Natural killer cell treated with Interleukin-12 subunit alpha and Interleukin-12 subunit beta and Interleukin-15 and Interleukin-18, amount 100 ng/mL, for 72 hours (primary cell): ENCODE measurements around the gene RPL22. TPM values are rescaled to one million over a fixed set of nuclear protein-coding genes. Genes with fewer than 3 reads are reported as not detected.
A peak's percentile ranks its signal among the peaks of the same experiment; 100 is the strongest.

Experiments used
- ATAC-seq, 2 donors: fragments of 150-1000 bp; cut with Tn5 transposase in 1 of 2; sonication (Bioruptor Pico), chemical (Tn5 transposase) in 1 of 2; 2 replicates each; pipeline ENCODE4 v1.10.0; 2021
- DNase-seq: peaks from one replicate; pipeline ENCODE4 v3.0.0; 2022; ENCODE audit warnings: low spot score
- H3K27ac Mint-ChIP-seq, 2 donors: 1 replicate in 1 of 2; 2 replicates in 1 of 2; pipeline ENCODE4 v1.8.0; 2022; ENCODE audit warnings: mixed read lengths in 2 of 2, mild to moderate bottlenecking in 1 of 2, moderate library complexity in 1 of 2
- H3K27me3 Mint-ChIP-seq, 2 donors: 1 replicate in 1 of 2; 2 replicates in 1 of 2; pipeline ENCODE4 v1.8.0; 2022; ENCODE audit warnings: mixed read lengths in 2 of 2
- H3K36me3 Mint-ChIP-seq: one replicate; pipeline ENCODE4 v1.8.0; 2022; ENCODE audit warnings: mixed read lengths
- H3K4me1 Mint-ChIP-seq, 2 donors: 1 replicate in 1 of 2; 2 replicates in 1 of 2; pipeline ENCODE4 v1.8.0; 2022; ENCODE audit warnings: low read depth in 2 of 2, mixed read lengths in 2 of 2, mild to moderate bottlenecking in 1 of 2
- H3K4me3 Mint-ChIP-seq: one replicate; pipeline ENCODE4 v1.8.0; 2022; ENCODE audit warnings: mixed read lengths
- H3K9me3 Mint-ChIP-seq: 2 replicates; pipeline ENCODE4 v1.8.0; 2022; ENCODE audit warnings: mixed read lengths
- total RNA-seq, 2 donors: library from RNA; stranded (reverse); gene quantifications; one replicate each; pipeline ENCODE4 v1.2.3, GENCODE V29; 2022

RPL22 gene
- 100 to 1,000 TPM; 209 to 355 TPM for total RNA-seq

DNA sequence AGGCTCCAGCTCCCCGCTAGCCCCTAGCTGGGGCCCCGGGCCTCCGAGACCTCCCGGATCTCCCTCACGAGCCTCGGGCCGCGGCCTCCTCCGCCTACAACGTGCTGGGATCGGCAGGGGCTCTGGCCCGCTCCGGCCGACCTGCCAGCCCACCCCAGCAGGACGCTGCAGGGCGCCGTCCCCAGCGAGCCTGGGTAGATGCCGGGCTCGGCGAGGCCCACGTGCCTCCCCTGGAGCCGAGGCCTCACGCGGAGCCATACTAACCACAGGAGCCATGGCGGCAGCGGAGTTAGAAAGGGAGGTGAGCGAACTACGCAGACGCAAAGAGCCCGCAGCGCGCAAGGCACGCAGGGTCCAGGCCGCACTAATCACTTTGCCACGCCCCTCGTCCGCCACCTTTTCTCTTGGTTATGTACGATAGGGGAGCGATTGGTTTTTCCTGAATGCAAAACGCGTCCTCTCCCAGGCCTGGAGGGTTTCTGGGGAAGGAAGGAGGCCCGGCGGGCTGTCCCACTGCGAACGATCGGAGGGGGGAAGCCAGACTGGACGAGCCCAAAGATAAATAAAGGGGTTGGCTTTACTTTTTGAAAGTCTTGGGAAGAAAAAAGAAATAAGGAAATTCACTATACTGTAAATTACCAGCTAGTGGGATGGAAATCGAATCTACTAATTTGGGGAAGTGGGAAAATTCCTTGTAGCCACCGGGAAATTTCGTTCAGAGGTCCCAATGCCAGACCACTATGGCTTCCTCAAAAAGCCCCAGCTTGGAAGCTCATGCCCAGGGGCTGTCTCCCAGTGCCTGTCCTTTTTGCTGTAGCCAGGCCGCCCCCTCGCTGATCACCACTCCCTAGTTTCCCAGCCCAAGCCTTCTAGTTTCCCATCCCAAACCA lies at the start of gene RPL22:
Gene RPL22, minus strand, starts transcription at position 298 of the 890 bp plus-strand sequence. Its CDS starts 22 bp downstream, at position 276.
- ATAC-seq (peak; percentile 99), DNase-seq (peak; percentile 98)
- H3K27ac Mint-ChIP-seq, result peak within 1 kb of the TSS; percentile 83 to 85
- H3K27me3 Mint-ChIP-seq, result no peaks in the 10 kb centered on the region
- H3K36me3 Mint-ChIP-seq, result peaks cover 27% of the 10 kb centered on the region
- peak within 1 kb of the TSS; percentile 96 for H3K4me3 Mint-ChIP-seq
- peaks cover 34 to 45% of the 10 kb centered on the region in 2 donors for H3K4me1 Mint-ChIP-seq
- H3K9me3 Mint-ChIP-seq, result no peaks in the 10 kb centered on the region

DNA sequence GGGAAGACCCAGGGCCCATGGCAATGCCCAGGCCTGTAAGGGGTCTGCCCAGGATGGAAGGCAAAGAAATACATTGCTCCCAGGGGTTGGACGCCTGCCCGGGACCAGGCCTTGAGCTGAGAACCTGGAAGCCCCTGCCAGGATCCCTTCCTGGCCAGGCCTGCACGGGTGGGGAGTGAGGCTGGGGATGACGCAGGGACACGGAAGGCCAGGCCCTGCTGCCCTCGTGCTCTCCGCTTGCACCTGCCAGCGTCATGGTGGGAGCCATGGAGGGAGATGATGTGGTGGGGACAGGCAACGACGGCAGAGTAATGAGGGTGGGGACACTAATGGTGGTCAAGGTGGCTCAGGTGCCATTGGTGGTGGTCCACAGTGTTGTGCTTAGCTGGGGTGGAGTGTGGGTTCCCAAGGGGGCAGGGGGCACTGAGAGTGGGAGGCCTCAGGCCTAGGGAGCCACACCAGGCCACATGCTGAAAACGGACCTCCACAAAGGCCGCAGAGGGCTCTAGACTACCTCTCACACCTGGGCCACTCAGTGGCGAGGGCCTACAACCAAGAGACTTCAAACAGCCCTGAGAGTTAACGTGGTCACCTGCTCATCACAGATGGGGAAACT lies 48.9 kb upstream of the RPL22 start:
- no peaks in the 10 kb centered on the region for H3K36me3 Mint-ChIP-seq
- no peak overlapping the region for H3K27ac Mint-ChIP-seq
- no peak for ATAC-seq
- peaks cover 0 to 3% of the 10 kb centered on the region in 2 donors for H3K4me1 Mint-ChIP-seq
- H3K9me3 Mint-ChIP-seq, result no peaks in the 10 kb centered on the region
- H3K4me3 Mint-ChIP-seq, result no peak overlapping the region
- H3K27me3 Mint-ChIP-seq, result peaks cover 5 to 7% of the 10 kb centered on the region in 2 donors
- no peak for DNase-seq

DNA sequence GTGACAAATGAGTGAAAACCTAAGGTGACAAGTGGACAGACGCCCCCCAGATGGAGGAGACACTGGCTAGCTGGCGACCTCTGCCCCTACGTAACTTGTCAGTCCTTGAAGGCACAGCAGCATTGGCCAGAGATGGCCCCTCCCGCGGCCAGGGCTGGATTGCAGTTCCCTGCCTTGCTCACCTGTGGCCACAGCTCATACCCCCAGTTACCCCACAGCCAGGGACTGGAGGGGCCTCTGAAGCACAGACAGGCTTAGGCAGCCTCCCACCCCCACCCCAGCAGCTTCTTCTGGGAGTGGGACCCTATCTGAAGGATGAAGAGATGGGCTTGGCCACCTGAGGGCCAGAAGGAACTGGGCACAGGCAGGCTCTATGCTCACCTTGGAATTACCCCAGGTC lies 48.3 kb upstream of the RPL22 start:
- no peaks in the 10 kb centered on the region for H3K36me3 Mint-ChIP-seq
- H3K4me1 Mint-ChIP-seq, result peaks cover 0 to 3% of the 10 kb centered on the region in 2 donors
- H3K27ac Mint-ChIP-seq, result no peak overlapping the region
- ATAC-seq (no peak), DNase-seq (no peak)
- peaks cover 7% of the 10 kb centered on the region in 2 donors for H3K27me3 Mint-ChIP-seq
- H3K9me3 Mint-ChIP-seq, result no peaks in the 10 kb centered on the region
- H3K4me3 Mint-ChIP-seq, result no peak overlapping the region

DNA sequence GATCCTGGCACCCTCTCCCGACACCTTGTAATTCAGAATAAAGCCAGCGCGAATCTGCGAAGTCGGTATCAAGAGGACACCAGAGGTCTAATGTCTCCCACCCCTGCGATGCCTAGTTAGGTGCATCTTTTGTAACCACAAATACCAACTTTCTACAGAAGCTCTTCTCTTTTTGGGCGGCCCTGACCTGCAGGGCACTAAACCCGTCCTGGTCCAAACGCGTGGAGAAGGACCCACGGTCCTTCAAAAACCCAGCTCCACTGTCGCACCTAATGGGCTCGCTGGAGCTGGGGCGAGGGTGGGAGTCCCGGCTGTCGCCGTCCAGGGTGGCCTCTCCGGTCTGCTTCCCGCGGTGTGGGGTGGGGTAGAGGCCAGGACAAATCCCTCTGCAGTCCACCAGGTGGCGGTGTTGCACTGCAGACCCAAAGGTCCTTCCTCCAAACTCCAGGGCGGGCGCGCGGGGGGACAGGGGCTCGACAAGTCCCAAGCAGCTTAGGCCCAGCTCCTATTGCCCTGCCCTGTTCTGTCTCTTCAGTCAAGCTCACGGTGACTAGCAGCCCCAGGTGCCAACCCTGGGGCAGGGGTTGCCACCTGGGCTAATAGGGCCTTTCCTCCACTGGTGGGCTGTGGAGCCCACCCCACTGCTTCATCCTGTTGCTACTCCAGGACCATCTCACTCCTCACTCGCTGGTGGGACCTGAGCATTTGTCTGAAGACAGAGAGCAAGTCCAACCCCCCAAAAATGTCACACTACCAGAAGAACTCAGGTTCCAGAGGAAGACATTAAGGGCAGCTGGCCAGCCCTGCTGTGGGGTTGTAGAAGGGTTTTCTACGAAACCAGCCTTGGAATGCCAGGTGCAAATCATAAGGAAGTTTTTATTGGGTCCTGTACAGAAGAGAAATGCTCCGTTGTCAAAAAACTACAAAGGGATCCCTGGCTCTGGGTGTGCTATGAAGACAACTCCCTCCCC lies 47.4 kb upstream of the RPL22 start:
- no peaks in the 10 kb centered on the region for H3K36me3 Mint-ChIP-seq
- peaks cover 7% of the 10 kb centered on the region in 2 donors for H3K27me3 Mint-ChIP-seq
- DNase-seq (peak; percentile 76), ATAC-seq (peak; percentile 65 to 75)
- H3K4me3 Mint-ChIP-seq, result peak overlapping the region; percentile 41
- peak overlapping the region in 1 of 2 donors; percentile 35 for H3K27ac Mint-ChIP-seq
- peaks cover 0 to 3% of the 10 kb centered on the region in 2 donors for H3K4me1 Mint-ChIP-seq
- H3K9me3 Mint-ChIP-seq, result no peaks in the 10 kb centered on the region

DNA sequence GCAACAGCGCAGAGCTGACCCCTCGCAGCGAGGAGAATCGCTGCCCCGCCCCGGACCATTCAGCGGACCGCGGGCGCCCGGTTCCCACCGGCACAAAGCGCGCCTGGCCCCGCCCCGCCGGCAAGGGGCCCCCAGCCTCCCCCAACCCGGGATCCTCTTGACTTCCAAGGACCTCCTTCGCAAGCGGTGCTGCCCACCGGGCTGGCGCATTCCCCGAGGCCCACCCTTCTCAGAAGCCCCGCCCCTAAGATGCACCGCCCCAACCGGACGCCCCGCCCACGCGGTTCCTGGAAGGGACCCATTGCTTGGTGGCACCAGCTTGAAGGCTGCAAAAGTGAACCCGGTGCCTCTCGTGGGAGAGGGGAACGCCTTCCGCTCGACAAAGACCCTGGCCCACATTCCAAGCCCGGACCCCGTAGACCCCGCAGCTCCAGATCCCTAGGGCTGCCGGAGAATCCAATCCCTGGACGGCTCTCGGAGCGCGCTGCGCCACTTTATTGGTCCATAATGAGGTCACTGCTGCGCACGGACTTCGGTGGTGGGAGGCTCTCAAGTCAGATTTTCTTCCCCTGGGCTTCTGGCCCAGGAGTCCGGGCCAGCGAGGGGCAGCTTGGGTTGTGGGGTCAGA lies 46.6 kb upstream of the RPL22 start:
- Mint-ChIP-seq H3K4me1 (peaks cover 0 to 9% of the 10 kb centered on the region in 2 donors), H3K9me3 (no peaks in the 10 kb centered on the region), H3K27ac (no peak overlapping the region), H3K27me3 (peaks cover 14 to 15% of the 10 kb centered on the region in 2 donors), H3K4me3 (peak overlapping the region; percentile 41), H3K36me3 (no peaks in the 10 kb centered on the region)
- DNase-seq, result peak; percentile 77
- peak; percentile 41 to 66 for ATAC-seq

DNA sequence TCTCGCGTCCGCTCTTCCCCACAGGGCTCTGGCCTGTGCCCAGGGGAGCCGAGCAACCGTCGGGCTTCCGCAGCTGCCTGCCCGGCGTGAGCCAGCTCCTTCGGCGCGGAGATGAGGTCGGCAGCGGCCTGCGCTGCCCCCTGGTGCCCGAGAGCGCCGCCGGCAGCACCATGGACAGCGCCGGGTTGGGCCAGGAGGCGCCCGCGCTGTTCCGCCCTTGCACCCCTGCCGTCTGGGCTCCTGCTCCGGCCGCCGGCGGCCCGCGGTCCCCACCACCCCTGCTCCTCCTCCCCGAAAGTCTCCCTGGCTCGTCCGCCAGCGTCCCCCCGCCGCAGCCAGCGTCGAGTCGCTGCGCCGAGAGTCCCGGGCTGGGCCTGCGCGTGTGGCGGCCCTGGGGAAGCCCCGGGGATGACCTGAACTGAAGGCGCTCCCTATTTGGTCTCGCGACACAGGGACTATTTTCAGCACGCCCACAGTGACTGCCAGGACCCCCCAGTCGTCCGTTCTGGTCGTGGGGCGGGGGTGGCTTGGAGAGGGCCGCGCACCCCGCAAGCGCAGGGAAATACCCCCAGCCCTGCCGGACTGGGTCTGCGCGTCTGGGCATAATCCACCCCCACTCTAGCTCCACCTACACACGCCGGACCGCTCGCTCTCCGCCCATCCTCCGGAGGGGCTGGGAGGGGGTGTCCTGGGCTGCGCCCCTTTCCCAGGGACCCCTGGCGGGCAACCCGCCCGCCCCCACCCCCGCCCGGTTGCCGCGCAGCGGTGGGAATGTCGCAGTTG lies 45.9 kb upstream of the RPL22 start:
- Mint-ChIP-seq H3K27me3 (peaks cover 14 to 16% of the 10 kb centered on the region in 2 donors), H3K4me3 (no peak overlapping the region)

DNA sequence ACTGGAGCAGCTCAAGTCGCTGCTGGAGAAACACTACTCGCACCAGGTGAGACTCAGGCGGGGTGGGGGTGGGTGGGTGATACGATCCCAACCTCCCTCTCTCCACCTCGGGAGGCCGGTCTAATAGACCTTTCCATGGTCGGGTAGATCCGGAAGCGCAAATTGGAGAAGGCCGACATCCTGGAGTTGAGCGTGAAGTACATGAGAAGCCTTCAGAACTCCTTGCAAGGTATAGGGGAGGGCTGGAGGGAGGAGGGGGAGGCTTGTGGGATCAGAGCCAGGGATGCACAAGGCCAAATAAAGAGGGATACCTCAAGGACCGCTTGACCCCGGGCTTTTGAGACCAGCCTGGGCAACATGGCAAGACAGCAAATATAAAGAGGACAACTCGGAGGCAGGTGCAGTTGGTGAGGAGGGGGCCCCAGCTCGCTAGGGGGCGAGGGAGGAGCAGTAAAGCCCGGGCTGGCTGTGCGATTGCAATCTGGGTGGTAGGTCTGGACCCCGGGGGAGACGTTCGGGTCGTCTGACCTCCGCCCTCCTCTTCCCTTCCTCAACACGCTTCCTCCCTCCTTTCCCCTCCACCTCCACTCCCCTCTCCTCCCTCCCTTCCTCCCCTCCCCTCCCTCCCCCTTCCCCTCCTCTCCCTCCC lies 45.1 kb upstream of the RPL22 start:
- H3K36me3 Mint-ChIP-seq, result no peaks in the 10 kb centered on the region
- H3K27me3 Mint-ChIP-seq, result peaks cover 16 to 17% of the 10 kb centered on the region in 2 donors
- DNase-seq (no peak), ATAC-seq (no peak)
- peaks cover 0 to 9% of the 10 kb centered on the region in 2 donors for H3K4me1 Mint-ChIP-seq
- H3K4me3 Mint-ChIP-seq, result no peak overlapping the region
- no peak overlapping the region for H3K27ac Mint-ChIP-seq
- H3K9me3 Mint-ChIP-seq, result no peaks in the 10 kb centered on the region

More for the DNA sequence above, 45.9 kb upstream of the RPL22 start:
- Mint-ChIP-seq H3K36me3 (no peaks in the 10 kb centered on the region), H3K27ac (no peak overlapping the region), H3K4me1 (peaks cover 0 to 9% of the 10 kb centered on the region in 2 donors), H3K9me3 (no peaks in the 10 kb centered on the region)
- ATAC-seq, result peak; percentile 85 to 88
- peak; percentile 88 for DNase-seq

DNA sequence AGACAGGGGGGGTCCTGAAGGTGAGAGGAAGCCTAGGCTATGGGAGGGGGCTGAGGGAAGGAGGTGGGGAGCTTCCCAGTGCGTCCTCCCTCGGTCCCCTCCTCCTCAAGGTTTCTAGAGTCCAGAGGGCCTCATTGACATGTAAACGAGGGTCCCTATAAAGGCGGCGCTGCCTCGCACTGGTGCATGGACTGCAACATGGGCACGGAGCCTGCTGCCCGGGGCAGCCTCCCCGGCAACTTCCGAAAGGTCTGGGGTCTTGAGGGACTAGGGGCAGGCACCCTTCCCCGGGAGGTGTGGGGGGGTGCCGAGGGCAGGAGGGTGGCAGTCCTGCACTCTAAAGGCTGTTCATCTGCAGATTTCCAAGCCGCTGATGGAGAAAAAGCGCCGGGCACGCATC lies 44.6 kb upstream of the RPL22 start, which contains the start of gene HES3:
Gene HES3, plus strand, starts transcription at position 187 of the 400 bp plus-strand sequence. Its CDS starts 187 bp downstream, at position 374.
- no peak within 1 kb of the TSS for H3K4me3 Mint-ChIP-seq

DNA sequence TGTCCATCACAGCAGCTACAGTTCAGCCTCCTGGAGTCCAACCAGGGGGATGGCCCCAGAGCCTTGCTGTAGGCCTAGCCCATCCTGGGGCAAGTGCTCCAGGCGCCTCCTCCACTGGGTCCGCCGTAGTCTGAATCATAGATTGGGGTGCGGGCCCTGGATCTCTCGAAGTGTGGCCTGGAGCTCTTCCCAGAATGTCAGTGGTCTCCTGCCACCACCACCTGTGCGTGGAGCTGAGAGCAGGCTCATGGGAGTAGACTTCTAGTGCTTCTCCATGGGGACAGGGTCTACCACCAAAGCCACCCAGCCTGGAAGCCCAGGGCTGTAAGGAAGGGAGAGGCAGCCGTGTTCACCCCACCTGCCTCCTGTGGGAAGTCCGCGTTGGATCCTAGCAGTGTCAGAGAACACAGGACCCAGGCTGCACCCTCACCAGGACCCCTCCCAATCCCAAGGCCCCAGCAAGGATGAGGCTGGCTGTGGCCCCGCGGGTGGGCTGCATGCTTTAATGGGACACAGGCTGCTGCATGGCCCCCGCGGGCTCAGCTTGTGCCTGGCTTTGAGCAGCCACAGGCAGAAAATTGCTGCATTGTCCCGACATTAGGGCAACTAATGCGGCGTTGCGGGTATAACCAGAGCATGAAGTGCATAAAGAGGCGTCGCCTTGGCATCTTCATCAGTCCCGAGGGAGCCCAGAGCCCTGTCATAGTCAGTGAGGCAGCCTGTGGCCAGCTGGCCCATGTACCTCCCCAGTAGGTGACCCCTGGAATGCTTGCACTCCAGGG lies 43.8 kb upstream of the RPL22 start:
- ATAC-seq, result no peak
- Mint-ChIP-seq H3K27ac (no peak overlapping the region), H3K4me1 (peaks cover 0 to 9% of the 10 kb centered on the region in 2 donors), H3K27me3 (peaks cover 24% of the 10 kb centered on the region in 2 donors), H3K36me3 (no peaks in the 10 kb centered on the region), H3K9me3 (no peaks in the 10 kb centered on the region), H3K4me3 (no peak overlapping the region)
- no peak for DNase-seq

More for the DNA sequence above, 44.6 kb upstream of the RPL22 start, which contains the start of gene HES3:
- Mint-ChIP-seq H3K4me1 (peaks cover 0 to 9% of the 10 kb centered on the region in 2 donors), H3K36me3 (no peaks in the 10 kb centered on the region), H3K9me3 (no peaks in the 10 kb centered on the region), H3K27ac (no peak within 1 kb of the TSS), H3K27me3 (peaks cover 21 to 22% of the 10 kb centered on the region in 2 donors)
- no peak for ATAC-seq
- DNase-seq, result no peak

DNA sequence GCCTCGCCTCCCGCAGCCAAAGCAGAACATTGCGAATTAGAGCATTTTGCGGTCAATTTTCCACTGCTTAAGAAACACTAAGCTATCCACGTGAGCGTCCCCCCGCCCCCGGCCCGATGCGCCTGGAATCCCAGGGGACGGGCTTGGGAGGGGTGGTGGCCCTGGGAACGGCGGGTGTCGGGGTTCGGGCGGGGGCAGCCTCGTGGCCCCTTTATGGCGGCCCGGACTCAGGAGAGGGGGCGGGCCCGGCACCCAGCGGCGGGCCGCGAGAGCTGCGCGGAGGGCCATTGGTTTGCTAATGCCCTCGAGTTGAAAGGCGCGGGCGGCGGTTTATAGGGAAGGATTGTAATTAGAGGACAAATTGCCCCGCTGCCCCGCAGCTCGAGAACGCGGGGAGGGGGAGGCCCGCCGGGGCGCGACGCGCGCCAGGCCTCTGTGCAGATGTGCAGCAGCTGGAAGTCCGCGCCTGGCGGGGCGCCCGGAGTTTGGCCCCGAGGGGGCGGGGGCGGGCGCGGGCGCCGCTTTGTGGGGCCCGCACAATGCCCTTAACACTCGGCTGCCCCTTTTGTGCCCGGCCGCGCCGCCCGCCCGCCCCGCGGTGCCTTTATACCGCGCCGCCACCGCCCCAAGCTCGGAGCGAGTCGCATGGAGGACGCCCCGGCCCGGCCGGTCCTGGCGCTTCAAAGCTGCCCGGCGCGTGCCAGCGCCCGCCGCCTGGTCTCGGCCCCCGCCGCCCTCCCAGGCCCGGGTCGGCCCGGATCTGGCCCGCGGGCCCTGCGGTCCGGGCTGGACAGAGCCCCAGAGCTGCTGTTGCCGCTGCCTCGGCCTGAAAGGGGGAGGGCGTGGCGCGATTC lies 42.7 kb upstream of the RPL22 start:
- no peaks in the 10 kb centered on the region for H3K36me3 Mint-ChIP-seq
- ATAC-seq (no peak), DNase-seq (no peak)
- H3K9me3 Mint-ChIP-seq, result no peaks in the 10 kb centered on the region
- H3K27me3 Mint-ChIP-seq, result peaks cover 20 to 23% of the 10 kb centered on the region in 2 donors
- no peak overlapping the region for H3K27ac Mint-ChIP-seq
- H3K4me1 Mint-ChIP-seq, result peaks cover 0 to 9% of the 10 kb centered on the region in 2 donors
- H3K4me3 Mint-ChIP-seq, result no peak overlapping the region
